ENCODE results near the gene SLC5A10.

DNA sequence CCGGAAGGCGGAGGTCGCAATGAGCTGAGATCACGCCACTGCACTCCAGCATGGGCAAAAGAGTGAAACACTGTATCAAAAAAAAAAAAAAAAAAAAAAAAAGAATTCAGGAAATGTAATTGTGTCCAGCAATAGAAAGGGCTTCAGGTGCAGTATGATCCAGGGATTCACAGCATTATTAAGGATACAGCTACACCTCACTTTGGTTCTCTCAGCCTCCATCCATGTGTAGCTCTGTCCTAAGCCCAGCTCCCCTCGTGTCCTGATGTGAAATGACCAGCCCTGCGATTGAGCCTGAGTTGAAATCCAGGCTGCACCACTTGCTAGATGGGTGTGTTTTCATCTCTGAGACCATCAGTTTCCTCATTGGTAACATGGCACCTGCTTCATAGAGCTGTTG, 3.0 kb downstream of the SLC5A10 start:
- TF ChIP-seq CTCF (IDR thresholded peaks at IDR 0.05) (no peak), POLR2AphosphoS5 (IDR thresholded peaks at IDR 0.05) (no peak)

Data from transverse colon (tissue), 4 donors.